IPS-NIHi11 (cell line): ENCODE results near the gene GRID1.

ENCODE experiments used
- DNase-seq: peaks from one replicate; pipeline ENCODE4 v3.0.0; 2012; ENCODE audit warnings: mixed read lengths, low spot score

Gene GRID1

GRCh38 chr10:86229811-86230556 is 136.6 kb downstream of the GRID1 start:
- DNase-seq = no peak

GRCh38 chr10:86229376-86229775 is 137.2 kb downstream of the GRID1 start:
- DNase-seq = no peak

- DNase-seq = no peak
Measured at GRCh38 chr10:86227501-86228258, 138.9 kb downstream of the GRID1 start.

GRCh38 chr10:86226781-86227201 is 139.8 kb downstream of the GRID1 start:
- no peak for DNase-seq

- no peak for DNase-seq
Measured at GRCh38 chr10:86226016-86226415, 140.6 kb downstream of the GRID1 start.

GRCh38 chr10:86225103-86225782 is 141.4 kb downstream of the GRID1 start:
- no peak for DNase-seq

GRCh38 chr10:86224354-86225102 is 142.1 kb downstream of the GRID1 start:
- no peak for DNase-seq

- no peak for DNase-seq
Measured at GRCh38 chr10:86223256-86223655, 143.3 kb downstream of the GRID1 start.

GRCh38 chr10:86222687-86223086 is 143.9 kb downstream of the GRID1 start:
- DNase-seq = no peak

GRCh38 chr10:86222336-86222650 is 144.3 kb downstream of the GRID1 start:
- no peak for DNase-seq

- no peak for DNase-seq
Measured at GRCh38 chr10:86221442-86222335, 144.9 kb downstream of the GRID1 start.

- no peak for DNase-seq
Measured at GRCh38 chr10:86220626-86221025, 146.0 kb downstream of the GRID1 start.

GRCh38 chr10:86219271-86219670 is 147.3 kb downstream of the GRID1 start:
- DNase-seq = no peak

GRCh38 chr10:86218842-86219241 is 147.8 kb downstream of the GRID1 start:
- DNase-seq = no peak

GRCh38 chr10:86218160-86218559 is 148.4 kb downstream of the GRID1 start:
- no peak for DNase-seq

- no peak for DNase-seq
Measured at GRCh38 chr10:86217371-86218080, 149.1 kb downstream of the GRID1 start.

- no peak for DNase-seq
Measured at GRCh38 chr10:86216886-86217285, 149.7 kb downstream of the GRID1 start.

- DNase-seq = no peak
Measured at GRCh38 chr10:86215712-86216111, 150.9 kb downstream of the GRID1 start.

- no peak for DNase-seq
Measured at GRCh38 chr10:86215046-86215445, 151.5 kb downstream of the GRID1 start.

GRCh38 chr10:86213148-86213547 is 153.4 kb downstream of the GRID1 start:
- no peak for DNase-seq

- no peak for DNase-seq
Measured at GRCh38 chr10:86212391-86212700, 154.2 kb downstream of the GRID1 start.
